ENCODE measurements around the gene CDK5.

- TF ChIP-seq MYC (IDR thresholded peaks at IDR 0.05; ENCODE audit: borderline replicate concordance, low read length) (no peak), CTCF (IDR thresholded peaks at IDR 0.05) (no peak), MAX (IDR thresholded peaks at IDR 0.05) (no peak), NFE2L2 (conservative IDR thresholded peaks at IDR 0.05; ENCODE audit: low read length) (no peak), POLR2A (IDR thresholded peaks at IDR 0.05; ENCODE audit: low read length) (no peak), ESRRA (IDR thresholded peaks at IDR 0.05; ENCODE audit: borderline replicate concordance, low read length) (no peak), SMC3 (IDR thresholded peaks at IDR 0.05) (no peak), REST (IDR thresholded peaks at IDR 0.05) (no peak), PHF8 (IDR thresholded peaks at IDR 0.05; ENCODE audit: borderline replicate concordance, low read depth) (no peak), EHMT2 (IDR thresholded peaks at IDR 0.05; ENCODE audit: low read depth) (no peak), HOXB5 (CRISPR knock-in tag; IDR thresholded peaks at IDR 0.05) (no peak)
Observed at GRCh38 chr7:151089893-151090730, 32.4 kb upstream of the CDK5 start.

Data from A549 (cell line).